GM18526 (cell line): Measurements from ENCODE around the gene SZT2.

ENCODE experiments used
- POLR2A ChIP-seq: IDR thresholded peaks from 3 replicates; pipeline ENCODE4 v1.6.1; 2011; ENCODE audit not compliant: insufficient read length; ENCODE audit errors: extremely low read depth

SZT2 gene

DNA sequence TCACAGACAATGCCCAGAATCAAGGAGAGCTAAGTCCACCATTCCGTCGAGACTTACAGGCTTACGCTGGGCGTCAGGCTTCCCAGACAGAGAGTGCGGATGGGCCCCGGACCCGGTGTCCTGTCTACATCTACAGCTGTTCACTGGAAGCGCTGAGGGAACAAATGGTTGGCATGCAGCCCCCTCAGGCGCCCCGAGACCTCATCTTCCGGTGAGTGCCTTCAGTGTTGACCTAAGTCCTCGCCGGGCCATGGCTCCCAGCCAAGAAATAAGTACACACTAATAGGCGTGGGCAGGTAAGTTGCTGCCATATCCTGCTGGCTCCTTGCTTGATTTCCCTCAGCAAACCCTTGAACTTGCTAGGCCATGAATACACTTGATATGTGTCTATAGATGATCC is 37.8 kb downstream of the SZT2 start:
- no peak for TF ChIP-seq POLR2A

- no peak for TF ChIP-seq POLR2A
Observed at GRCh38 chr1:43427941-43428340, 38.2 kb downstream of the SZT2 start.

DNA sequence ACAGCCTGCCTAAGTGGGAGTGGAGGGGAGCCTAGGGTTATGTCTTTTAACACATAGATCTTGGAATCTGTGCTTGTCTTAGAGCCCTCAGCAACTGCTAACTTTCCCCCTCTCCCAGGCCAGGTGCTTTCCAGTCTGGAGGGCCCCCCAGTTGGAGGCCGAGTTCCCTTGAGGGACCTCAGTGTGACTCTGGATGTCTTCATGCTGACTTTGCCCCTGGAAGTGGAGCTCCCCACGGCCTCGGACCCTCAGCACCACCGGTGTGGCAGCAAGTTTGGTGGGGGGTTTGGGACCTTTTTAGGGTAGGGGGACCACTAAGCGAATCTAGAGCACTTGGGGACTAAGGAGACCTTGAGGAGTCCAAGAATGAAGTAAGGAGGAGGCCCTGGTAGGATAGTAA is 41.1 kb downstream of the SZT2 start:
- no peak for TF ChIP-seq POLR2A

DNA sequence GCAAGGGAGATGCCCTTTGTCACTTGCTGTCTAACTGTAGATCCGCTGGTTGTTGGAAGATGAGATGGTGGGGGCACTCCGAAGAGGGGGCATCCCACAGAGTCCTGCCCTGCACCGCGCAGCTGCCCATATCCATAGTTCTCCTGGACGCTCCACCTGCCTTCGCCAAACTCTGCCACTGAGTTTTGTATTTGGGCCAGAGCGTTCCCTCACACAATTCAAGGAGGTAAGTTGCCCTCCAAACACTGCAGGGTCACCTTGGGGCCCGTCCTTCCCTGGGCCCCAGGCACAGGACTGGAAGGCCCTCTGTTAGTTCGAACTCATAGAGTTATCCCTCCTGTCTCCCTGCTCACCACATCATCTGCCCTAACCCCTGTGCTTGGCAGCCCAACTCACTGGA is 42.0 kb downstream of the SZT2 start:
- no peak for TF ChIP-seq POLR2A

DNA sequence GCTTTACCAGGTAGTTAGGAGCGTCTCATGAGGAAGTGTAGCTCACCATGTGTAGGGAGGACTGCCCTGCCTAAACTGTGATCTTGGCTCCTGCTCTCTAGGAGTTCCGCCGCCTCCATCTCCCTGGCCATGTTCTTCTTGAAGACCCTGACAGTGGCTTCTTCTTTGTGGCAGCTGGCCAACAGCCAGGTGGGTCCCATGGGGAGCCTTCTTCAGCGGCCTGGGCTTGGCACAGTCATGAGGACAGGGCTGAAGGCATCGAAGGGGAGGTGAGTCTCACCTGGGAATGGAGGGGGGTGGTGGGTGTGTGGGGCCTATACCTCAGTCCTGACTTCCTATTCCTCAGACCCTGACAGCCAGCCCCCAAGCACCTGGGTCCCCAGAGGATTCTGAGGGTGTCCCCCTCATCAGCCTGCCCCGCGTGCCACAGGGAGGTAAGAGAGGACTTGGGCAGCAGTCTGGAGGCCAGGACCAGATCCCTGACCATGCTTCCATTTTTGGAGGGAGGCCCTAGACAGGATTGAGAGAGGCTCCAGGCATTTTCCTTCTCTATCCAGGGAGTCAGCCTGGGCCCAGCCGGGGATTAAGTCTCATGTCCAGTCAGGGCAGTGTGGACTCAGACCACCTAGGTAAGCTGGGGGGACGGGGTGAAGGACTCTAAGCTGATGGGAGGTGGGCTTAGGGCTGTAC is 42.6 kb downstream of the SZT2 start:
- TF ChIP-seq POLR2A = no peak

DNA sequence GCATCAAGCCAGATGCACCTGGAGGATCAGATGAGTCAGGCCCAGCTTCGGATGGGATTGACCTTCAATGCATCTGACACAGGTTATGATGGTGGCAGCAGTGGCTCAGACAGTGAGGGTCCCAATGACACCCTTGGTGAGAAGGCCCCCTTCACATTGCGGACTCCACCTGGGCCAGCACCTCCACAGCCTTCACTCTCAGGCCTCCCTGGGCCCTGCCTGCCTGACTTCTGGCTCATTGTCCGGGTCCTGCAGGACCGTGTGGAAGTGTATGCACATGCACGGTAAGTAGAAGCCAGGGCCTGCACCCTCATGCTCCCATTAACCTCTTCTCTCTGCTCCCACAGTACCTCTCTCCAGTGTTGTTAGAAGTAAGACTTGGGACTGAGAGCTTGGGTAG is 43.2 kb downstream of the SZT2 start:
- no peak for TF ChIP-seq POLR2A

GRCh38 chr1:43434256-43434655 is 44.6 kb downstream of the SZT2 start:
- no peak for TF ChIP-seq POLR2A

GRCh38 chr1:43435146-43436145 is 45.7 kb downstream of the SZT2 start:
- no peak for TF ChIP-seq POLR2A

DNA sequence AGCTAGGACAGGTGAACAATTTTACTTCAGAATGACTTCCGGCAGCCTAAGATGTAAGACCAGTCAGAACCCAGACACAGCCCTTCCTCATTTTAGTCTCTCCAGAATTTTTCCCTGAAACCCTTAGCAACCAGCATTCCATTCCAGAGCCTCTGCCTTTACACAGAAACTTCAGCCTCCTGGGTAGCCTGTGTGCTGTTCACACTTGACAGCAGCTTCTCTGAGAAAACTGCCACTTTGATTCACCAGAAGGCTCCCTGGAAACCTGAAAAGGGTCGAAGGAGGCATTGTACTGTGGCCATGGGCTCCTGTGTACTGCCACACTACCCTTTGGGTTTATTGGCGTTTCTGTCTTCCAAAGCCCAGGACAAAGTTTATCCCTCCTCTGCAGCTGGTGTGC is 46.7 kb downstream of the SZT2 start:
- no peak for TF ChIP-seq POLR2A

DNA sequence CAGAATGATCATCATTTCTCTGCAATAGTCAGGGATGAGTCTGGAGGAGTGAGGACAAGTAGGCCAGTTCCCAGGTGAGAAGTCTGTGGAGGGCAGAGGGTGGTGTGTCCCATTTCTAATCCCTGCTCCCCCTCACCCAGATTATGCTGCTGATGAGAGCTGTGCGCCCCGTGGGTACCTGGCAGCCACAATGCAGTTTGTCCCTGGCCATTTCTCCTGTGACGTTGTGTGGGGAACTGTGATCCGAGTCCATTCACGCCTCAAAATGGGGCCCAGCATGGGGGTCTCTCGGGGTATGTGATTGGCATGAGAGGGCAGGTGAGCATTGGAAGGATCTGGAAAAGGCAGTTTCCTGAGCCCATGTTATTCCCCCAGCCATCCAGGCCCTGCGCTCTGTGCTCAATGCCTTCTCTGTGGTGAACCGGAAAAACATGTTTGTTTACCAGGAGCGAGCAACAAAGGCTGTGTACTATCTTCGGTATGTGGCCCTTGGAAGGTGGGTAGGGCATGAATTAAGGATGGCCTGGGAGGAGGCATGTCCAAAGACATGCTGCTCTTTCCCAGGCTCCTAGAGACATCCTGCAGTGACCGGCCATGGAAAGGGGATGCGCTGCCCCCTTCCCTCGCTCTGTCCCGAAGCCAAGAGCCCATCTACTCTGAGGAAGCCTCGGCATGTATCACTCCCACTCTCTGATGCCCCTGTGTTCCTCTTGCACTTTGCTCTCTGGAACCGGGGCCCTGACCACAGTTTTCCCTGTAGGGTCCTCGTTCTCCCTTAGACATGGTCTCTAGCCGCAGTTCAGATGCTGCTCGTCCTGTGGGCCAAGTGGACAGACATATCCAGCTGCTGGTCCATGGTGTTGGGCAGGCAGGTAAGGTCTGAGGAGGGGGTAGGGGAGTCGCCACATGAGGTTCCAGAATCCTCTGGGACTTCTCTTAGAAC is 47.6 kb downstream of the SZT2 start:
- TF ChIP-seq POLR2A = no peak

DNA sequence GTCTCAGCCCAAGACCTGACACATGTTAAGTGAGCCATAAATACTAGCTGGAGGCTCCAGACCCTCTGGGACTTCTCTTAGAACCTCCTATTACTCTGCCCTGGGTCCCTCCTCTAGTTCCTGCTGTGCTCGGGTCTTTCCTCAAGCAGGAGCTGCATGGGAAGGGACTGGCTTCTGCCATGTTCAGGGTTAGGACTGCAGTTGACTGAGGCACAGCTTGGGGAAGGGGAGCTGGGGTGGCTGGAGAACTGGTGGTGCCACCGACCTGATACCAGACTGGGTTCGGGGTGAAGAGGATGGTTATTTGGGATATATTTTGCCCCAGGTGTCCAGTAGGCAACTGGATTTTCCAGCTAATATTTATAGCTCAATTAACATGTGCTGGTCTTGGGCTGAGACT is 48.3 kb downstream of the SZT2 start:
- TF ChIP-seq POLR2A = no peak

- no peak for TF ChIP-seq POLR2A
Observed at GRCh38 chr1:43438576-43438952, 48.9 kb downstream of the SZT2 start.

DNA sequence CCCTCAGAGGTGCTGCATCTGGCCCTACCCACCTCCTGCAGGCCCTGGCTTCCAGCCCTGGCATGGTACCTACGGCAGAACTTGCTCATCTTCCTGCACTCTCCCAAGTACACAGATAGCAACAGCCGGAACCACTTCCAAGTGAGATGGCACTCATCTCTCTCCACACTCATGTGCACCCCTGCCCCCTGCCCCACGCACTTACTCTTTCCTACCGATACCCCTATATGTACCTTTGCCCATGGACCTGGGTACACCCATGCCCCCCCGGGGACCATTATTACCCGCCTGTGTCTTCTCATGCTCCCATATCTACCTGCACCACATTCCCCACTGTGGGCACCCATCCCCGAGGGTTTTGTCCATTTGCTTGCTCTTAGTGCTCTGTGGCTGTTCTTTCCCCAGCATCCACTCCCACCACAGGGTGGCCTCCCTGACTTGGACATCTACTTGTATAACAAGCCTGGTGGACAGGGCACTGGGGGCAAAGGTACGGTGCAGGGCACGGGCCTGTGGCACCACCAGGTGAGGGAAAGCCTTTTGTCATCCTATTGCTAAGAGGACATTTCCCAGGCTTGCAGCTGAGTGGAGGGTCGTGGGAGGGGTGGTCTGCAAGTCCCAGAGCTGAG is 49.4 kb downstream of the SZT2 start:
- no peak for TF ChIP-seq POLR2A

DNA sequence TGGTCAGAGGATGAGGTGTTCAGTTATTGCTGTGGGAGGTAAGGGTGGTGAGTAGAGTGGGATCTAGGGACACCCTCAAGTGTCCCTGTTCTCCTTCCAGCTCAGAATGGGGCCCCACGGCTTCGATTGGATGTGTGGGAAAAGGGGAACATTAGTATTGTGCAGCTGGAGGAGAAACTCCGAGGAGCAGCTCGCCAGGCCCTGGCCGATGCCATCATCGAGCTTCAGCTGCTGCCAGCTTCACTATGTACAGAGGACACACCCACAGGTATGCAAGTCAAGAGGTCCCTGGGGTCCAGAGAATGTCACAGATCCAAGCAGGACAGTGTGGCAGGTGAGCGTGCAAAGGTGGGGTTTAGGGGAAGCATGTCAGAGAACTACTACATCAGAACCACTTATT is 50.1 kb downstream of the SZT2 start:
- no peak for TF ChIP-seq POLR2A

DNA sequence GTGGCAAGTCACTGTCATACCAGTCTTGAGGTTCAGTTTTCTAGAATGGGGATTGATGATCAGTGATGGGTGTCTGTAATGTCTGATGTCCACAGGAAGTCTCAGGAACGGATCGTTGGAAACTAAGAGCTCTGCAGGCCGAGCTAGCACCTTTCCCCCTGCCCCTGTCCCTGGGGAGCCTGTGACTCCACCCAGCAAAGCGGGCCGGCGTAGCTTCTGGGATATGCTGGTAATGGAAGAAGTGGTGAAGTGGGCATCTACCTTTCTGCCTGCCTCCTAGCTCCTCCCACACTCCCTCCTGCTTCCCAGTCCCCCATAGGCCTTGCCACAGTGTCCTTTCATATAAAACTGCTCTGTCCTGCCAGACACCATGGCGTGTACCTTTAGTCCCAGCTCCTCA is 50.7 kb downstream of the SZT2 start:
- TF ChIP-seq POLR2A = no peak
